Right lobe of liver (tissue), 4 donors: ENCODE data around the gene SLC6A11.

ENCODE experiments used
- CTCF ChIP-seq, 4 donors: fragments of 200-600 bp in 3 of 4; fragments of 450-650 bp in 1 of 4; IDR thresholded peaks; one replicate each; pipeline versions ENCODE4 v1.5.1 to v1.8.0; 2016 to 2022; ENCODE audit warnings: antibody characterized with exemption in 4 of 4, mild to moderate bottlenecking in 2 of 4
- POLR2A ChIP-seq: fragments of 450-650 bp; IDR thresholded peaks from one replicate; pipeline ENCODE4 v1.6.1; 2017; ENCODE audit warnings: antibody characterized with exemption, mild to moderate bottlenecking
- donor health status: DM: no; HTN: no; CAD: no.
- donor health status: DM: no; HTN: no; CAD: no.
- donor health status: DM: no; HTN: yes; CAD: no.

DNA sequence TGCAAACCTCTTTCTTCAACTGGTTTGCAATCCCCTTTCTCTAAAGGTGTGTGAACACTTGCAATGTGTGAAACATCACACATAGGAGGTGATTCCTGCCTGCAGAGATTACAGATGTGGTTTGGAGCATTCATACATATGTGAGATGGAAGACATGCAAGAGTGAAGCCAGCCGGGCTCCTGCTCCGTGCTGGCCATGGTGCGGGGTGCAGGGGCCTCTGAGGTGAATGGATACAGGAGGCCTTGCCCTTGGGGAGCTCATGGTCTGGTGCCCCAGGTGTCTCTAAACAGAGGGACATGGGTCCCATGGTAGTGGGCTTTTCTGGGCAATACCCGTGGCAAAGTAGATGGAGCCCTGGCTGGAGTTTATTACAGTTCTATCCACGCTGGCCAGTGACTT lies 6.0 kb downstream of the SLC6A11 start:
- TF ChIP-seq POLR2A: no peak
- no peak for TF ChIP-seq CTCF (IDR thresholded peaks at IDR 0.05)
